Thyroid gland (tissue), 4 donors: ENCODE data around the gene UBE2D2. TPM values are rescaled to one million over a fixed set of nuclear protein-coding genes. Genes with fewer than 3 reads are reported as not detected.
"Not testable (repeated sequence)": the region's sequence is repeated elsewhere in the genome, so short reads cannot be mapped to it uniquely, and the experiment has no call there.

Experiments
- DNase-seq, 2 donors: peaks; one replicate each; pipeline ENCODE4 v3.0.0-alpha.2; 2019
- H3K27ac ChIP-seq, 3 donors: fragments of 200-600 bp; sonication (generic); 1 replicate in 2 of 3; 2 replicates in 1 of 3; pipeline ENCODE4 v1.5.1; 2016 to 2019; ENCODE audit warnings: mild to moderate bottlenecking in 1 of 3, moderate library complexity in 1 of 3
- H3K27me3 ChIP-seq: fragments of 200-600 bp; sonication (generic); one replicate; pipeline ENCODE4 v1.5.1; 2019
- H3K36me3 ChIP-seq, 2 donors: fragments of 200-600 bp; sonication (generic); one replicate each; pipeline ENCODE4 v1.5.1; 2016 to 2019
- H3K4me1 ChIP-seq, 2 donors: fragments of 200-600 bp; sonication (generic); one replicate each; pipeline ENCODE4 v1.5.1; 2017 to 2019
- H3K4me3 ChIP-seq, 3 donors: fragments of 200-600 bp; sonication (generic); replicated peaks in 1 of 3; 1 replicate in 2 of 3; 2 replicates in 1 of 3; pipeline ENCODE4 v1.5.1; 2016; ENCODE audit warnings: mild to moderate bottlenecking in 1 of 3
- H3K9me3 ChIP-seq: fragments of 200-600 bp; sonication (generic); one replicate; pipeline ENCODE4 v1.5.1; 2017
- CTCF ChIP-seq, 6 experiments: fragments of 200-600 bp in 3 of 6; fragments of 450-650 bp in 3 of 6; sonication (generic) in 3 of 6; IDR thresholded peaks; one replicate each; pipeline ENCODE4 v1.5.1; 2016 to 2019; ENCODE audit warnings: antibody characterized with exemption in 6 of 6, mild to moderate bottlenecking in 2 of 6, inconsistent platforms in 1 of 6, moderate library complexity in 1 of 6
- POLR2A ChIP-seq, 2 donors: fragments of 450-650 bp; IDR thresholded peaks; one replicate each; pipeline ENCODE4 v1.6.1; 2017; ENCODE audit warnings: antibody characterized with exemption in 2 of 2, mild to moderate bottlenecking in 2 of 2, moderate library complexity in 1 of 2
- WGBS, 2 donors: methylation state at CpG; one replicate each; pipeline ENCODE4 v1.1.5; 2017; 5-methylcytosine and 5-hydroxymethylcytosine counted together
- intact Hi-C: fragments of 100-400 bp; cut with DNase I; formaldehyde crosslinking; loops from one replicate; pipeline ENCODE4 v1.15.1; 2023
- total RNA-seq, 4 donors: library from RNA; depleted of rRNA; stranded (reverse); fragments of >200 nt; gene quantifications; one replicate each; pipeline ENCODE4 v1.2.3, GENCODE V29; 2016

Gene UBE2D2
- total RNA-seq, 4 donors from 2014 or later = 72.4 to 125 (median 99.5) TPM

- H3K9me3 ChIP-seq = no peaks in the 10 kb centered on the region
- H3K36me3 ChIP-seq = no peaks in the 10 kb centered on the region
- TF ChIP-seq POLR2A (IDR thresholded peaks at IDR 0.05) (no peak), CTCF (IDR thresholded peaks at IDR 0.05) (no peak)
- H3K27ac ChIP-seq = no peak overlapping the region
- no peak overlapping the region for H3K4me3 ChIP-seq
- H3K27me3 ChIP-seq = no peaks in the 10 kb centered on the region
- 66 to 77% methylated on average over 2 of the region's 2 CpGs for WGBS, 2 donors
- intact Hi-C loops = no loop called here
- DNase-seq = no peak
- H3K4me1 ChIP-seq = no peaks in the 10 kb centered on the region
Measured at GRCh38 chr5:139524940-139525585, 36.1 kb upstream of the UBE2D2 start.

- 95 to 97% methylated on average over 12 of the region's 12 CpGs for WGBS, 2 donors
- H3K9me3 ChIP-seq, intact Hi-C loops, H3K27ac ChIP-seq, H3K36me3 ChIP-seq, H3K27me3 ChIP-seq, H3K4me1 ChIP-seq, H3K4me3 ChIP-seq, DNase-seq: not testable (repeated sequence)
Measured at GRCh38 chr5:139525586-139526308, 35.4 kb upstream of the UBE2D2 start.

GRCh38 chr5:139526309-139527089 lies 34.6 kb upstream of the UBE2D2 start:
- DNase-seq, H3K9me3 ChIP-seq, H3K4me1 ChIP-seq, H3K36me3 ChIP-seq, intact Hi-C loops, H3K27me3 ChIP-seq, H3K27ac ChIP-seq, H3K4me3 ChIP-seq: not testable (repeated sequence)
- WGBS, 2 donors = 87 to 92% methylated on average over 13 to 22 of the region's 22 CpGs

- H3K9me3 ChIP-seq, DNase-seq, H3K27ac ChIP-seq, H3K36me3 ChIP-seq, H3K4me3 ChIP-seq, intact Hi-C loops, H3K27me3 ChIP-seq, H3K4me1 ChIP-seq: not testable (repeated sequence)
- WGBS, 2 donors = 69 to 79% methylated on average over 2 of the region's 2 CpGs
Measured at GRCh38 chr5:139527090-139527470, 34.1 kb upstream of the UBE2D2 start.

GRCh38 chr5:139527896-139528467 lies 33.2 kb upstream of the UBE2D2 start:
- intact Hi-C loops, H3K27me3 ChIP-seq, H3K9me3 ChIP-seq, H3K36me3 ChIP-seq, H3K4me1 ChIP-seq, H3K4me3 ChIP-seq, H3K27ac ChIP-seq: not testable (repeated sequence)
- DNase-seq = peak in 1 of 2 donors; percentile 17
- WGBS, 2 donors = 46 to 48% methylated on average over 7 of the region's 7 CpGs

GRCh38 chr5:139528695-139529094 lies 32.4 kb upstream of the UBE2D2 start:
- H3K4me3 ChIP-seq, H3K36me3 ChIP-seq, DNase-seq, H3K27ac ChIP-seq, H3K4me1 ChIP-seq, H3K9me3 ChIP-seq, H3K27me3 ChIP-seq, intact Hi-C loops: not testable (repeated sequence)
- 91 to 96% methylated on average over 8 of the region's 8 CpGs for WGBS, 2 donors

- 84 to 93% methylated on average over 2 of the region's 2 CpGs for WGBS, 2 donors
- H3K4me3 ChIP-seq = not testable (repeated sequence)
Measured at GRCh38 chr5:139530079-139530478, 31.1 kb upstream of the UBE2D2 start.

GRCh38 chr5:139531772-139532169 lies 29.4 kb upstream of the UBE2D2 start:
- Histone ChIP-seq H3K4me1 (no peaks in the 10 kb centered on the region), H3K36me3 (no peaks in the 10 kb centered on the region), H3K9me3 (no peaks in the 10 kb centered on the region), H3K4me3 (no peak overlapping the region), H3K27me3 (no peaks in the 10 kb centered on the region), H3K27ac (no peak overlapping the region)
- DNase-seq = no peak
- 91 to 96% methylated on average over 3 of the region's 3 CpGs for WGBS, 2 donors
- TF ChIP-seq CTCF (IDR thresholded peaks at IDR 0.05) (no peak), POLR2A (IDR thresholded peaks at IDR 0.05) (no peak)
- intact Hi-C loops = no loop called here

More at GRCh38 chr5:139530079-139530478, 31.1 kb upstream of the UBE2D2 start:
- intact Hi-C loops, H3K9me3 ChIP-seq, H3K27ac ChIP-seq, DNase-seq, H3K4me1 ChIP-seq, H3K36me3 ChIP-seq, H3K27me3 ChIP-seq: not testable (repeated sequence)
